SK-MEL-5 (cell line): ENCODE results near the gene PPA1. TPM values are rescaled to one million over a fixed set of nuclear protein-coding genes. Genes with fewer than 3 reads are reported as not detected.
"Not testable (repeated sequence)": the region's sequence is repeated elsewhere in the genome, so short reads cannot be mapped to it uniquely, and the experiment has no call there.

ENCODE experiments used
- DNase-seq: peaks from one replicate; pipeline ENCODE4 v3.0.0-alpha.2; 2016; ENCODE audit warnings: low read depth, low spot score
- in situ Hi-C: cut with HindIII; loops from 2 replicates; pipeline ENCODE4 v1.10.0; 2016; ENCODE audit warnings: low sequenced_read_pairs, high pct_unique_total_duplicates, low pct_unique_long_range_greater_than_20kb
- total RNA-seq: library from RNA; depleted of rRNA; stranded (reverse); fragments of >200 nt; shearing (Covaris generic); gene quantifications from 2 replicates; pipeline ENCODE4 v1.2.3, GENCODE V29; 2014

The PPA1 gene
- total RNA-seq, 1 experiment from 2014 or later, result 183 TPM

GRCh38 chr10:70191161-70191971, 41.9 kb downstream of the PPA1 start:
- in situ Hi-C loops, result no loop called here

GRCh38 chr10:70190581-70190980, 42.6 kb downstream of the PPA1 start:
- no peak for DNase-seq
- in situ Hi-C loops, result no loop called here

More at GRCh38 chr10:70191161-70191971, 41.9 kb downstream of the PPA1 start:
- no peak for DNase-seq

- in situ Hi-C loops, result no loop called here
Observed at GRCh38 chr10:70190102-70190501, 43.1 kb downstream of the PPA1 start.

GRCh38 chr10:70188768-70189167, 44.5 kb downstream of the PPA1 start:
- in situ Hi-C loops, result no loop called here
- DNase-seq, result no peak

More at GRCh38 chr10:70190102-70190501, 43.1 kb downstream of the PPA1 start:
- no peak for DNase-seq

GRCh38 chr10:70186571-70186970, 46.7 kb downstream of the PPA1 start:
- in situ Hi-C loops, result no loop called here
- no peak for DNase-seq

- no peak for DNase-seq
Observed at GRCh38 chr10:70186090-70186489, 47.1 kb downstream of the PPA1 start.

GRCh38 chr10:70183304-70183703, 49.9 kb downstream of the PPA1 start:
- no peak for DNase-seq
- in situ Hi-C loops, result no loop called here

More at GRCh38 chr10:70186090-70186489, 47.1 kb downstream of the PPA1 start:
- in situ Hi-C loops, result no loop called here

- DNase-seq, in situ Hi-C loops: not testable (repeated sequence)
Observed at GRCh38 chr10:70179209-70179608, 54.0 kb downstream of the PPA1 start.

- in situ Hi-C loops, result no loop called here
- no peak for DNase-seq
Observed at GRCh38 chr10:70178139-70178725, 55.0 kb downstream of the PPA1 start.

GRCh38 chr10:70176441-70176840, 56.8 kb downstream of the PPA1 start:
- no peak for DNase-seq
- in situ Hi-C loops, result no loop called here

GRCh38 chr10:70175516-70175915, 57.7 kb downstream of the PPA1 start:
- in situ Hi-C loops, result no loop called here
- no peak for DNase-seq

GRCh38 chr10:70174058-70174741, 59.0 kb downstream of the PPA1 start:
- in situ Hi-C loops, result no loop called here
- DNase-seq, result no peak

- in situ Hi-C loops, result no loop called here
- DNase-seq, result no peak
Observed at GRCh38 chr10:70169649-70170364, 63.4 kb downstream of the PPA1 start.

- DNase-seq, result no peak
- in situ Hi-C loops, result no loop called here
Observed at GRCh38 chr10:70169011-70169410, 64.2 kb downstream of the PPA1 start.

GRCh38 chr10:70167246-70167645, 66.0 kb downstream of the PPA1 start:
- in situ Hi-C loops, result no loop called here
- DNase-seq, result no peak

- in situ Hi-C loops, result no loop called here
- no peak for DNase-seq
Observed at GRCh38 chr10:70166394-70166793, 66.8 kb downstream of the PPA1 start.

- in situ Hi-C loops, result no loop called here
- DNase-seq, result no peak
Observed at GRCh38 chr10:70164163-70164562, 69.1 kb downstream of the PPA1 start.

GRCh38 chr10:70163448-70163847, 69.8 kb downstream of the PPA1 start:
- no peak for DNase-seq
- in situ Hi-C loops, result no loop called here
